GM12892 (cell line): Measurements from ENCODE around the gene TEX22.

ENCODE experiments used
- POLR2A ChIP-seq: IDR thresholded peaks from 2 replicates; pipeline ENCODE4 v1.6.1; 2011; ENCODE audit warnings: low read depth, low read length, control low read depth
- TAF1 ChIP-seq: IDR thresholded peaks from 2 replicates; pipeline ENCODE4 v1.6.1; 2011; ENCODE audit warnings: low read depth, mild to moderate bottlenecking, control low read depth, low read length, borderline replicate concordance

- TF ChIP-seq POLR2A (no peak), TAF1 (no peak)
Measured at GRCh38 chr14:105455086-105455640, 56.8 kb downstream of the TEX22 start.
